BJ (cell line): ENCODE data around the gene GFRA1. TPM values are rescaled to one million over a fixed set of nuclear protein-coding genes. Genes with fewer than 3 reads are reported as not detected.

ENCODE experiments used
- CTCF ChIA-PET: fragments of 350-600 bp; formaldehyde crosslinking; extraction: SDS; loops from one replicate; lab custom pipeline; 2021; ENCODE audit warnings: antibody characterized with exemption, inconsistent platforms; lab: Yijun Ruan, JAX
- POLR2A ChIA-PET: fragments of 300-600 bp; sonication (Branson Sonifier 250); formaldehyde crosslinking; extraction: SDS; loops from one replicate; lab custom pipeline; 2021; ENCODE audit warnings: antibody characterized with exemption; lab: Charles Lee
- DNase-seq: peaks from one replicate; pipeline ENCODE4 v3.0.0-alpha.2; 2011; ENCODE audit warnings: low read depth
- H3K27me3 ChIP-seq: 2 replicates; pipeline ENCODE4 v1.6.0; 2011; ENCODE audit warnings: low read length; ENCODE audit not compliant: control insufficient read depth, insufficient read depth
- H3K36me3 ChIP-seq: 2 replicates; pipeline ENCODE4 v1.5.1; 2011; ENCODE audit warnings: low read length; ENCODE audit not compliant: control insufficient read depth, insufficient read depth
- H3K4me3 ChIP-seq: 2 replicates; pipeline ENCODE4 v1.5.1; 2011; ENCODE audit warnings: low read depth, mild to moderate bottlenecking, control low read depth, low read length
- polyA plus RNA-seq: library from polyadenylated mRNA; depleted of rRNA; stranded (reverse); fragments of >200 nt; gene quantifications from 2 replicates; pipeline ENCODE4 v1.2.3, GENCODE V29; 2011
- TF ChIP-seq, protein P1 (sequence below): IDR thresholded peaks from 2 replicates; pipeline ENCODE4 v1.5.1; 2011; ENCODE audit warnings: low read depth, mild to moderate bottlenecking, control low read depth, inconsistent platforms, low read length, moderate library complexity; ENCODE audit not compliant: insufficient read depth

The GFRA1 gene
- polyA plus RNA-seq, 1 experiment, result 41.6 TPM

DNA sequence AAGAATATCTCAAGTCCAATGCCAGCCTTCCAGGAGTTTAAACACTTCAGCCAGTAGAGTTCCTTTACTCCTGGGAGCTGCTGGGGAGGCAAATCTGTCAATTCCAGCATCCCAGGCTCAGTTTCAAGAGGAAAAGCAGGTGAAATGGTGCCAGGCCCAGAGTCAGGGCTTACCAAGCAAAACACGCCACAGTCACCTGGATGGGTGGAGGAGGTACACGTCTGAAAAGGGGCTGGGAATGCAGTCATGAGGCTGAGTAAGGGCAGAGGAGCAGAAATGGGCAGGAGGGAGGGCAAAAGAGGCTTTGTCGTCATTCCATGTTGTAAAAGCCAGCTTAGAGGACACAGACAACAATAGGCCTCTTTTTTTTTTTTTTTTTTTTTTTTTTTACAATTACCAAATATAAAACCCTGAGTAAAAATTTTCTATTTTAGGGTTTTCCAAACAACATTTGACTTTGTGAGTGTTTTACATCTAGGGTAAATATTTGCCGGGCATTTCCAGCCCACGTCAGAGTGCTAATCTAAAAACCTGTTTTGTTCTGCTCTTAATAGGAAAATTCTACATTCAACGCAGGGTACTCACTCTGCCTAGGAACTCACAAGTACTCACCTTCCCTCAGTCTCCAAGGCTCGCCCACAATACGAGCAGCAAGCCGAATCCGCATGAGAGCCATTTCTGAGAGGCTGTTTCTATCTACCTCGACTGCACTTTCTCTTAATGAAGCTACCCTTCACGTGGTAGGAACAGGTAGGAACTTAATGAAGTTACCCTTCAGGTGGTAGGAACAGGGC, 21.2 kb downstream of the GFRA1 start:
- TF ChIP-seq, protein P1, sequence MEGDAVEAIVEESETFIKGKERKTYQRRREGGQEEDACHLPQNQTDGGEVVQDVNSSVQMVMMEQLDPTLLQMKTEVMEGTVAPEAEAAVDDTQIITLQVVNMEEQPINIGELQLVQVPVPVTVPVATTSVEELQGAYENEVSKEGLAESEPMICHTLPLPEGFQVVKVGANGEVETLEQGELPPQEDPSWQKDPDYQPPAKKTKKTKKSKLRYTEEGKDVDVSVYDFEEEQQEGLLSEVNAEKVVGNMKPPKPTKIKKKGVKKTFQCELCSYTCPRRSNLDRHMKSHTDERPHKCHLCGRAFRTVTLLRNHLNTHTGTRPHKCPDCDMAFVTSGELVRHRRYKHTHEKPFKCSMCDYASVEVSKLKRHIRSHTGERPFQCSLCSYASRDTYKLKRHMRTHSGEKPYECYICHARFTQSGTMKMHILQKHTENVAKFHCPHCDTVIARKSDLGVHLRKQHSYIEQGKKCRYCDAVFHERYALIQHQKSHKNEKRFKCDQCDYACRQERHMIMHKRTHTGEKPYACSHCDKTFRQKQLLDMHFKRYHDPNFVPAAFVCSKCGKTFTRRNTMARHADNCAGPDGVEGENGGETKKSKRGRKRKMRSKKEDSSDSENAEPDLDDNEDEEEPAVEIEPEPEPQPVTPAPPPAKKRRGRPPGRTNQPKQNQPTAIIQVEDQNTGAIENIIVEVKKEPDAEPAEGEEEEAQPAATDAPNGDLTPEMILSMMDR, result no peak
- POLR2A ChIA-PET, result no interaction called here
- DNase-seq, result no peak
- H3K4me3 ChIP-seq, result no peak overlapping the region
- CTCF ChIA-PET, result no interaction called here
- H3K36me3 ChIP-seq, result no peaks in the 10 kb centered on the region
- H3K27me3 ChIP-seq, result no peaks in the 10 kb centered on the region

DNA sequence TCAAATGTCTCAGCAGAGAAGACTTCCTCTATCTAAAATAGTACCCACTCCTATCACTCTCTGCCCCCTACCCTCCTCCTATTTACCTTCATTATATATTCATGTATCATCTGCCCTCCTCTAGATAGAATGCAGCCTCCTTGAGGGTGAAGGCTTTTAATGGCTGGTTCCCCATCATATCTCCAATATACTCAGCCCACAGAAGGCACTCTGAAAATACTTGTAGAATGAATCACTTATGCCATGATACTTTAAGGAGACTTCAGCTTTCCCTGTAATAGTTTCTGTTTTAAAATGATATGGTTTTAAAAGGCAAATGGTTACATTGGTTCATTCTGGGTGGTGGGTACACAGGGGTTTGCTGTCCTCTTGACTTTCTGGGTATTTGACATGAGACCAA, 25.3 kb downstream of the GFRA1 start:
- Histone ChIP-seq H3K36me3 (no peaks in the 10 kb centered on the region), H3K27me3 (no peaks in the 10 kb centered on the region), H3K4me3 (no peak overlapping the region)
- TF ChIP-seq, protein P1, result no peak
- no peak for DNase-seq
- ChIA-PET POLR2A (no interaction called here), CTCF (no interaction called here)

DNA sequence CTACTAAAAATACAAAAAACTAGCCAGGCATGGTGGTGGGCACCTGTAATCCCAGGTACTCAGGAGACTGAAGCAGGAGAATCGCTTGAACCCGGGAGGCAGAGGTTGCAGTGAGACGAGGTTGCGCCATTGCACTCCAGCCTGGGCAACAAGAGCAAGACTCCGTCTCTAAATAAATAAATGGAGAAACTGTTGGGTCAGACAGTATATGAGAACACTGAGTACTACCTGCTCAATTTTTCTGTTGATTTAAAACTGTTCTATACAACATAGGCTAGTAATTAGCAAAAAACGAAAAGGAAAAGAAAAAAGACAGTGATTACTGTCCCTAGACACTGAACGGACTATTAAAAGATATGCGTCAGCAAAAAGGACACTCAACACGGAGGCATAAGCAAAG, 26.7 kb downstream of the GFRA1 start:
- Histone ChIP-seq H3K27me3 (no peaks in the 10 kb centered on the region), H3K4me3 (no peak overlapping the region), H3K36me3 (no peaks in the 10 kb centered on the region)
- TF ChIP-seq, protein P1, result no peak
- DNase-seq, result no peak
- ChIA-PET POLR2A (no interaction called here), CTCF (no interaction called here)

DNA sequence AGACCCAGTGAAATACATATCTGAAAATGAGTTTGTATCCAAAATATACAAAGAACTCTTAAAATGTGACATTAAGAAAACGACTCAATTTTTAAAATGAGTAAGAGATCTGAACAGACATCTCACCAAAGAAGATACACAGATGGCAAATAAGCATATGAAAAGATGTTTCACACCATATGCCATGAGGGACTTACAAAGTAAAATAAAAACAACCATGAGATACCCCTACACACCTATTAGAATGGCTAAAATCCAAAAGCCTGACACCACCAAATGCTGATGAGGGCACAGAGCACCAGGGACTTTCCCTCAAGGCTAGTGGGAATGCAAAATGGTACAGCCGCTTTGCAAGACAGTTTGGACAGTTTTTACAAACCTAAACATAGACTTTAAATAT, 27.9 kb downstream of the GFRA1 start:
- TF ChIP-seq, protein P1, result no peak
- DNase-seq, result no peak
- Histone ChIP-seq H3K27me3 (no peaks in the 10 kb centered on the region), H3K4me3 (no peak overlapping the region), H3K36me3 (no peaks in the 10 kb centered on the region)
- ChIA-PET POLR2A (interaction anchor here (0.8 kb wide), 1 partner anchor 88 kb away, joined by 3 read pairs; no protein-coding TSS in a partner anchor), CTCF (no interaction called here)

DNA sequence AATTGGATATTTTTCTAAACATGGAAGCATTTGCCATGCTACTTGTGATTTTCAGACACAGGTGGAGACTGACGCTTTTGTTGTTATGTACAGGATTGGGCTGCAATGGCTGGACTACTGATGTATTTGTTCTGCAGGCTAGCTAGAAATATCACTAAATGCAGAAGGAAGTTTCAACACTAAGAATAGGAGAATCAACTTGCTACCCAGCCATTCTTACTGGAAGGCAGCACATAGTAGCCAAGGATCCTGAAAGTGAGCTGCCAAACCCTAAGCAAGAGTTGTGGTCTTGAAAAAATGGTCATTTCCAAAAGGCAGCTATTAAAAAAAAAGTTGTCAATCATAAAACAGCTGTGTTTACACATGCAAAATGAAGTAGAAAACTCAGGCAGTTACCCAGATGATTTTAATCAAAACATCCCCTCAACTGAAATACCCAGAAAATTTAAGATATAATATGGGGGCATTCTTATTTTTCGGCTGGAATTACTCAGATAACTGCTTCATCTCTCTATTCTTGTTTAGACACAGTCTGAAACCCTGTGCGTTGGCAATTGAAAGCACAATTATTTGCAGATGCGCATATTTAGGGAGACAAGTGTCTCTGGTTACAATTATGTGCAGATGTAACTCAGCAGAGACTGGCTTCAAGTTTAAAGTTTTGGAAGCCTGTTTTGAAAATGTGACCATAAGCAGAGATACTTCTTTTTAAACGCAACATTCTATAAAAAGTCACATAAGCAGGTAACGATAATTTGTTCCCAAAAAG, 31.2 kb downstream of the GFRA1 start:
- peak; percentile 22 for DNase-seq
- POLR2A ChIA-PET, result no interaction called here
- CTCF ChIA-PET, result interaction anchor here (1.5 kb wide), 1 partner anchor 293 kb away, joined by 3 read pairs; no protein-coding TSS in a partner anchor

More for the DNA sequence above, 31.2 kb downstream of the GFRA1 start:
- no peak overlapping the region for H3K4me3 ChIP-seq
- TF ChIP-seq, protein P1, result no peak
- no peaks in the 10 kb centered on the region for H3K36me3 ChIP-seq
- no peaks in the 10 kb centered on the region for H3K27me3 ChIP-seq
